ENCODE data around the gene THAP7.

The THAP7 gene

GRCh38 chr22:20977019-20977418, 24.9 kb downstream of the THAP7 start:
- DNase-seq: no peak

- no peak for DNase-seq
Measured at GRCh38 chr22:20976291-20976877, 25.5 kb downstream of the THAP7 start.

GRCh38 chr22:20975541-20976290, 26.2 kb downstream of the THAP7 start:
- no peak for DNase-seq

GRCh38 chr22:20974336-20974955, 27.5 kb downstream of the THAP7 start:
- DNase-seq: no peak

GRCh38 chr22:20973634-20974286, 28.2 kb downstream of the THAP7 start:
- DNase-seq: no peak

- no peak for DNase-seq
Measured at GRCh38 chr22:20972933-20973577, 28.9 kb downstream of the THAP7 start.

GRCh38 chr22:20972014-20972694, 29.8 kb downstream of the THAP7 start:
- peak; percentile 77 for DNase-seq

- no peak for DNase-seq
Measured at GRCh38 chr22:20970939-20971657, 30.8 kb downstream of the THAP7 start.

- no peak for DNase-seq
Measured at GRCh38 chr22:20968281-20968977, 33.5 kb downstream of the THAP7 start.

GRCh38 chr22:20967697-20968211, 34.2 kb downstream of the THAP7 start:
- DNase-seq: no peak

GRCh38 chr22:20966883-20967696, 34.8 kb downstream of the THAP7 start, which contains the start of gene AIFM3:
TSS of gene AIFM3 (plus strand) at chr22:20967255. CDS start at chr22:20967945, 690 bp downstream.
- no peak for DNase-seq

GRCh38 chr22:20965888-20966855, 35.7 kb downstream of the THAP7 start:
- no peak for DNase-seq

GRCh38 chr22:20965104-20965887, 36.6 kb downstream of the THAP7 start:
- no peak for DNase-seq

- no peak for DNase-seq
Measured at GRCh38 chr22:20964799-20965103, 37.2 kb downstream of the THAP7 start.

GRCh38 chr22:20964090-20964798, 37.7 kb downstream of the THAP7 start:
- DNase-seq: no peak

GRCh38 chr22:20963201-20964052, 38.5 kb downstream of the THAP7 start:
- DNase-seq: no peak

Data from islet precursor cell (in vitro differentiated cells).